Measurements from ENCODE around the gene MDH1B. TPM values are rescaled to one million over a fixed set of nuclear protein-coding genes. Genes with fewer than 3 reads are reported as not detected.

The MDH1B gene
- total RNA-seq (2021; ENCODE audit: unreplicated experiment) (3.7 TPM), Bru-seq, nascent RNA (percentile 44 among the genes with signal in this experiment), BruChase-seq, experiment 1, labeled RNA remaining after a 6-hour chase (percentile 39 among the genes with signal in this experiment), BruChase-seq, experiment 2, labeled RNA remaining after a 2-hour chase (percentile 42 among the genes with signal in this experiment)
- polyA plus RNA-seq (2012) = 1.4 and 2.4 TPM in 2 replicates
- long read RNA-seq, partial matches to known transcripts = 3 of 4 reads
- long read RNA-seq, other reads (novel, unspliced or antisense) = 1 of 4 reads

- no peaks in the 10 kb centered on the region for H4K20me1 ChIP-seq (ENCODE audit: insufficient read depth)
- H2AFZ ChIP-seq (ENCODE audit: low read depth, low read length, poor library complexity, severe bottlenecking) = peak within 1 kb of the TSS; percentile 81
- H3K27ac ChIP-seq (ENCODE audit: low read depth, low read length) = peak within 1 kb of the TSS; percentile 57
- DNase-seq (ENCODE audit: low read depth, low spot score) (peak; percentile 93), ATAC-seq (peak; percentile 91)
- no peaks in the 10 kb centered on the region for H3K9me3 ChIP-seq (ENCODE audit: control insufficient read depth in 1 of 2, insufficient read depth in 1 of 2, low read depth in 1 of 2, low read length in 2 of 2)
- peak within 1 kb of the TSS; percentile 68 to 72 for H3K4me3 ChIP-seq (replicated peaks in 1 of 2; ENCODE audit: low read depth in 1 of 2, low read length in 2 of 2)
- POLR2A ChIA-PET = interaction anchor here (0.7 kb wide), 1 partner anchor 37 kb away, joined by 3 read pairs; no protein-coding TSS in a partner anchor
- H3K9me2 ChIP-seq (ENCODE audit: insufficient read depth) = no peaks in the 10 kb centered on the region
- TSS peak; percentile 43 for BruUV-seq (replicated peaks)
- peaks cover 4 to 21% of the 10 kb centered on the region in 2 experiments; a peak in 3 of 4 replicates for H3K4me1 ChIP-seq (ENCODE audit: control insufficient read depth in 1 of 2, insufficient read depth in 2 of 2, low read length in 2 of 2)
- H3K27me3 ChIP-seq (ENCODE audit: insufficient read depth, low read length) = no peaks in the 10 kb centered on the region
- intact Hi-C loops (cut with micrococcal nuclease) = no loop called here
- RAD21 ChIA-PET (ENCODE audit: low non-redundant PET in 1 of 2, low total read pairs in 2 of 2, uncharacterized antibody in 2 of 2, unreplicated experiment in 2 of 2) = no interaction called here
- H3K4me2 ChIP-seq (ENCODE audit: low read length) = peak within 1 kb of the TSS; percentile 94
- CTCF ChIA-PET = interaction anchor here (1.0 kb wide), 1 partner anchor 35 kb away, joined by 7 read pairs; no protein-coding TSS in a partner anchor
- H3K9ac ChIP-seq (ENCODE audit: low read length) = peak within 1 kb of the TSS; percentile 82
- peaks cover 4 to 10% of the 10 kb centered on the region in 2 experiments; a peak in 2 of 4 replicates for H3K36me3 ChIP-seq (ENCODE audit: control insufficient read depth in 1 of 2, insufficient read depth in 2 of 2, low read length in 2 of 2)
- peaks cover 49% of the 10 kb centered on the region for H3K79me2 ChIP-seq (ENCODE audit: insufficient read depth, low read length)
- peak; percentile 90 for TF ChIP-seq POLR2AphosphoS5 (IDR thresholded peaks at IDR 0.05; ENCODE audit: low read depth, low read length)
- no peak; the same call in 1 of the 2 replicates for TF ChIP-seq SRF (IDR thresholded peaks at IDR 0.05; ENCODE audit: low read depth)
- TF ChIP-seq TCF7L2 (IDR thresholded peaks at IDR 0.05; ENCODE audit: borderline replicate concordance, extremely low read depth, insufficient read depth, insufficient read length) = no peak
- TF ChIP-seq POLR2A (IDR thresholded peaks at IDR 0.05; ENCODE audit: borderline replicate concordance, extremely low read depth, insufficient read depth, insufficient read length) = peak; percentile 78
- no peak for TF ChIP-seq ZNF274 (IDR thresholded peaks at IDR 0.05; ENCODE audit: low read depth, low read length)
- peak; percentile 30; the same call in 1 of the 2 replicates for TF ChIP-seq ZFX (IDR thresholded peaks at IDR 0.05)
- peak; percentile 98 for TF ChIP-seq YY1 (IDR thresholded peaks at IDR 0.05; ENCODE audit: extremely low read depth, insufficient replicate concordance, low read depth, low read length)
- TF ChIP-seq JUND (IDR thresholded peaks at IDR 0.05) = no peak
- TF ChIP-seq CBX3 (IDR thresholded peaks at IDR 0.05; ENCODE audit: low read depth) = peak; percentile 84
- TF ChIP-seq CEBPB (IDR thresholded peaks at IDR 0.05; ENCODE audit: low read depth) = no peak
- TF ChIP-seq SIN3A (IDR thresholded peaks at IDR 0.05; ENCODE audit: low read depth) = peak; percentile 70; the same call in 1 of the 2 replicates
- TF ChIP-seq SP1 (IDR thresholded peaks at IDR 0.05; ENCODE audit: low read depth) = peak; percentile 82
- TF ChIP-seq ELF1 (IDR thresholded peaks at IDR 0.05; ENCODE audit: borderline replicate concordance, low read depth) = no peak; the same call in 1 of the 2 replicates
- TF ChIP-seq EGR1 (IDR thresholded peaks at IDR 0.05; ENCODE audit: low read depth) = 0 out of 2 replicates have a peak, but pooled peaks have one; percentile 5
- TF ChIP-seq FOSL1 (IDR thresholded peaks at IDR 0.05; ENCODE audit: low read depth) = no peak
- no peak for TF ChIP-seq REST (IDR thresholded peaks at IDR 0.05; ENCODE audit: low read depth)
- TF ChIP-seq RAD21 (IDR thresholded peaks at IDR 0.05; ENCODE audit: low read depth) = no peak
- peak; percentile 99 for TF ChIP-seq ZBTB33 (IDR thresholded peaks at IDR 0.05; ENCODE audit: extremely low read depth, insufficient replicate concordance, low read length)
- TF ChIP-seq EZH2 (IDR thresholded peaks at IDR 0.05) = no peak
- no peak for TF ChIP-seq EZH2phosphoT487 (IDR thresholded peaks at IDR 0.05; ENCODE audit: borderline replicate concordance)
- TF ChIP-seq MAX (IDR thresholded peaks at IDR 0.05) = peak; percentile 82
These were observed at the start of gene MDH1B, which contains the start of gene FASTKD2 for GRCh38 chr2:206765242-206766056. MDH1B (minus strand) TSS chr2:206765328; CDS start chr2:206765271, 57 bp downstream. FASTKD2 (plus strand) TSS chr2:206765606; CDS start chr2:206766694, 1,088 bp downstream.
